HCT116 (cell line): Measurements from ENCODE around the gene PRKN. TPM values are rescaled to one million over a fixed set of nuclear protein-coding genes. Genes with fewer than 3 reads are reported as not detected.

Experiments
- ATAC-seq: fragments of 200-7000 bp; cut with Tn5 transposase; 2 replicates; pipeline ENCODE4 v1.9.1; 2020; ENCODE audit warnings: mild to moderate bottlenecking, moderate library complexity
- BruUV-seq: library from RNA; stranded (reverse); fragments of 400-500 nt; replicated peaks from 2 replicates; lab custom pipeline; 2021; lab: Mats Ljungman, UMichigan
- CTCF ChIA-PET: fragments of 300-600 bp; sonication (Branson Sonifier 250); formaldehyde crosslinking; loops from one replicate; lab custom pipeline; 2021; ENCODE audit warnings: antibody characterized with exemption; lab: Charles Lee
- POLR2A ChIA-PET: fragments of 300-600, 350-600 bp; sonication (Branson Sonifier 250); formaldehyde crosslinking; loops from one replicate; lab custom pipeline; 2021; ENCODE audit warnings: antibody characterized with exemption; lab: Charles Lee
- RAD21 ChIA-PET, 2 experiments: fragments of 300-600 bp; sonication (Branson Sonifier 250); formaldehyde crosslinking; loops; one replicate each; lab custom pipeline; 2023; ENCODE audit warnings: low total read pairs in 2 of 2; ENCODE audit not compliant: uncharacterized antibody in 2 of 2, unreplicated experiment in 2 of 2, low non-redundant PET in 1 of 2; lab: Charles Lee
- DNase-seq: peaks from one replicate; pipeline ENCODE4 v3.0.0-alpha.2; 2010; ENCODE audit warnings: low read depth, low spot score
- H2AFZ ChIP-seq: fragments of 200-600 bp; shearing (Covaris generic), sonication (generic); 2 replicates; pipeline ENCODE4 v1.6.1; 2017; ENCODE audit warnings: low read depth, mixed run types, mixed read lengths, antibody characterized with exemption, low read length; ENCODE audit not compliant: poor library complexity, severe bottlenecking
- H3K27ac ChIP-seq: 2 replicates; pipeline ENCODE4 v1.5.1; 2012; ENCODE audit warnings: low read depth, low read length
- H3K27me3 ChIP-seq: fragments of 200-600 bp; sonication (generic); 2 replicates; pipeline ENCODE4 v1.6.1; 2016; ENCODE audit warnings: mixed run types, low read length, mixed read lengths; ENCODE audit not compliant: insufficient read depth
- H3K36me3 ChIP-seq, 2 experiments: fragments of 200-500 bp in 1 of 2; fragments of 200-600 bp in 1 of 2; sonication (Bioruptor generic) in 1 of 2; sonication (generic) in 1 of 2; 2 replicates each; pipeline versions ENCODE4 v1.5.1 to v1.6.1; 2014 to 2016; ENCODE audit warnings: low read length in 2 of 2, inconsistent platforms in 1 of 2, mixed read lengths in 1 of 2, mixed run types in 1 of 2; ENCODE audit not compliant: insufficient read depth in 2 of 2, control insufficient read depth in 1 of 2
- H3K4me1 ChIP-seq, 2 experiments: fragments of 200-600 bp in 1 of 2; sonication (generic) in 1 of 2; 2 replicates each; pipeline versions ENCODE4 v1.5.1 to v1.6.1; 2012 to 2017; ENCODE audit warnings: low read length in 2 of 2, inconsistent platforms in 1 of 2, mild to moderate bottlenecking in 1 of 2, mixed read lengths in 1 of 2, mixed run types in 1 of 2, moderate library complexity in 1 of 2; ENCODE audit not compliant: insufficient read depth in 2 of 2, control insufficient read depth in 1 of 2
- H3K4me2 ChIP-seq: fragments of 200-600 bp; sonication (generic); 2 replicates; pipeline ENCODE4 v1.6.1; 2017; ENCODE audit warnings: mixed run types, low read length, mixed read lengths
- H3K4me3 ChIP-seq, 2 experiments: fragments of 200-600 bp in 1 of 2; sonication (generic) in 1 of 2; replicated peaks in 1 of 2; 2 replicates each; pipeline ENCODE4 v1.5.1; 2011 to 2016; ENCODE audit warnings: low read length in 2 of 2, control low read depth in 1 of 2, low read depth in 1 of 2, mild to moderate bottlenecking in 1 of 2, mixed read lengths in 1 of 2, mixed run types in 1 of 2
- H3K79me2 ChIP-seq: fragments of 200-600 bp; sonication (generic); 2 replicates; pipeline ENCODE4 v1.6.1; 2017; ENCODE audit warnings: mild to moderate bottlenecking, mixed run types, low read length, moderate library complexity, mixed read lengths; ENCODE audit not compliant: insufficient read depth
- H3K9ac ChIP-seq: fragments of 200-600 bp; sonication (generic); 2 replicates; pipeline ENCODE4 v1.6.1; 2016; ENCODE audit warnings: low read length, mixed read lengths
- H3K9me2 ChIP-seq: fragments of 200-600 bp; sonication (generic), shearing (Covaris generic); 2 replicates; pipeline ENCODE4 v1.6.1; 2017; ENCODE audit warnings: mixed run types, mild to moderate bottlenecking, moderate library complexity; ENCODE audit not compliant: insufficient read depth
- H3K9me3 ChIP-seq, 2 experiments: fragments of 200-500 bp in 1 of 2; fragments of 200-600 bp in 1 of 2; sonication (Bioruptor generic) in 1 of 2; sonication (generic) in 1 of 2; 2 replicates each; pipeline ENCODE4 v1.6.1; 2014 to 2017; ENCODE audit warnings: low read length in 2 of 2, mixed read lengths in 2 of 2, inconsistent platforms in 1 of 2, low read depth in 1 of 2, mild to moderate bottlenecking in 1 of 2, mixed run types in 1 of 2, moderate library complexity in 1 of 2; ENCODE audit not compliant: control insufficient read depth in 1 of 2, insufficient read depth in 1 of 2
- H4K20me1 ChIP-seq: fragments of 200-600 bp; sonication (generic), shearing (Covaris generic); 2 replicates; pipeline ENCODE4 v1.6.1; 2017; ENCODE audit warnings: mixed run types, mild to moderate bottlenecking, moderate library complexity; ENCODE audit not compliant: insufficient read depth
- CEBPB ChIP-seq: IDR thresholded peaks from 2 replicates; pipeline ENCODE4 v1.6.1; 2012; ENCODE audit warnings: low read depth
- EGR1 ChIP-seq: IDR thresholded peaks from 2 replicates; pipeline ENCODE4 v1.6.1; 2012; ENCODE audit warnings: low read depth
- EZH2 ChIP-seq: fragments of 200-600 bp; sonication (generic); IDR thresholded peaks from 2 replicates; pipeline ENCODE4 v1.6.1; 2017; ENCODE audit warnings: antibody characterized with exemption, mixed run types
- POLR2AphosphoS5 ChIP-seq: IDR thresholded peaks from 2 replicates; pipeline ENCODE4 v1.6.1; 2011; ENCODE audit warnings: mild to moderate bottlenecking, low read depth, low read length, moderate library complexity
- RAD21 ChIP-seq: IDR thresholded peaks from 2 replicates; pipeline ENCODE4 v1.6.1; 2012; ENCODE audit warnings: low read depth, mild to moderate bottlenecking
- REST ChIP-seq: IDR thresholded peaks from 2 replicates; pipeline ENCODE4 v1.6.1; 2012; ENCODE audit warnings: low read depth
- SIN3A ChIP-seq: IDR thresholded peaks from 2 replicates; pipeline ENCODE4 v1.6.1; 2012; ENCODE audit warnings: low read depth
- SP1 ChIP-seq: IDR thresholded peaks from 2 replicates; pipeline ENCODE4 v1.6.1; 2012; ENCODE audit warnings: low read depth
- SRF ChIP-seq: IDR thresholded peaks from 2 replicates; pipeline ENCODE4 v1.6.1; 2012; ENCODE audit warnings: low read depth
- ZBTB33 ChIP-seq: IDR thresholded peaks from 2 replicates; pipeline ENCODE4 v1.6.1; 2011; ENCODE audit warnings: mild to moderate bottlenecking, low read length, moderate library complexity; ENCODE audit not compliant: insufficient replicate concordance; ENCODE audit errors: extremely low read depth
- ZFX ChIP-seq: fragments of 450-650 bp; IDR thresholded peaks from 2 replicates; pipeline ENCODE4 v1.6.1; 2017
- intact Hi-C: fragments of 100-400 bp; cut with micrococcal nuclease; formaldehyde crosslinking; loops from 2 replicates; pipeline ENCODE4 v1.10.0; 2022
- total RNA-seq: library from RNA; stranded (reverse); gene quantifications from one replicate; pipeline ENCODE4 v1.2.1, GENCODE V29; 2021; ENCODE audit not compliant: unreplicated experiment

The PRKN gene
- total RNA-seq, 1 experiment from 2014 or later, result 2.6 TPM

GRCh38 chr6:161792851-161793493 is 934.6 kb downstream of the PRKN start:
- Histone ChIP-seq H3K4me1 (no peaks in the 10 kb centered on the region), H3K4me3 (no peak overlapping the region), H3K4me2 (no peak overlapping the region), H4K20me1 (no peaks in the 10 kb centered on the region), H3K9me3 (no peaks in the 10 kb centered on the region), H3K9ac (no peak overlapping the region), H3K36me3 (no peaks in the 10 kb centered on the region), H3K79me2 (no peaks in the 10 kb centered on the region), H3K27ac (no peak overlapping the region), H2AFZ (no peak overlapping the region), H3K27me3 (no peaks in the 10 kb centered on the region), H3K9me2 (no peaks in the 10 kb centered on the region)
- intact Hi-C loops, result no loop called here
- ChIA-PET POLR2A (no interaction called here), CTCF (no interaction called here), RAD21 (no interaction called here)
- no TSS peak for BruUV-seq
- ATAC-seq (no peak), DNase-seq (no peak)
- TF ChIP-seq SP1 (no peak), REST (no peak), CEBPB (no peak)

- intact Hi-C loops, result no loop called here
- Histone ChIP-seq H3K4me1 (no peaks in the 10 kb centered on the region), H4K20me1 (no peaks in the 10 kb centered on the region), H3K9me3 (no peaks in the 10 kb centered on the region), H3K27ac (no peak overlapping the region), H3K4me2 (no peak overlapping the region), H3K4me3 (no peak overlapping the region), H3K9ac (no peak overlapping the region), H3K27me3 (no peaks in the 10 kb centered on the region), H3K36me3 (no peaks in the 10 kb centered on the region), H2AFZ (no peak overlapping the region), H3K79me2 (no peaks in the 10 kb centered on the region), H3K9me2 (no peaks in the 10 kb centered on the region)
- ATAC-seq (no peak), DNase-seq (no peak)
- BruUV-seq, result no TSS peak
- CTCF ChIA-PET, result no interaction called here
- POLR2A ChIA-PET, result no interaction called here
- RAD21 ChIA-PET, result no interaction called here
- TF ChIP-seq POLR2AphosphoS5 (no peak), ZBTB33 (no peak), EZH2 (no peak), SRF (no peak), SIN3A (no peak), REST (no peak), EGR1 (no peak), ZFX (no peak), RAD21 (no peak)
Measured at GRCh38 chr6:161788531-161788930, 939.0 kb downstream of the PRKN start.
